NCI-H1436 (cell line): ENCODE results near the gene MAP4K1.

ENCODE experiments used
- DNase-seq: peaks from one replicate; lab custom pipeline; 2025; lab: John Stamatoyannopoulos, UW

MAP4K1 gene

GRCh38 chr19:38617764-38618589 is at the start of gene MAP4K1:
Gene MAP4K1 (minus strand): TSS chr19:38617953. CDS start chr19:38617895, 58 bp downstream.
- peak; percentile 85 for DNase-seq

- no peak for DNase-seq
These were observed 49.1 kb upstream of the MAP4K1 start for GRCh38 chr19:38666663-38667511.

GRCh38 chr19:38665950-38666662 is 48.4 kb upstream of the MAP4K1 start:
- DNase-seq: no peak

GRCh38 chr19:38665219-38665931 is 47.6 kb upstream of the MAP4K1 start:
- DNase-seq: no peak

GRCh38 chr19:38664503-38665211 is 46.9 kb upstream of the MAP4K1 start:
- DNase-seq: no peak

- no peak for DNase-seq
These were observed 46.3 kb upstream of the MAP4K1 start for GRCh38 chr19:38663957-38664502.

GRCh38 chr19:38663156-38663651 is 45.5 kb upstream of the MAP4K1 start:
- DNase-seq: no peak

- no peak for DNase-seq
These were observed 44.9 kb upstream of the MAP4K1 start for GRCh38 chr19:38662537-38663155.

GRCh38 chr19:38661996-38662395 is 44.2 kb upstream of the MAP4K1 start:
- no peak for DNase-seq

- DNase-seq: no peak
These were observed 43.4 kb upstream of the MAP4K1 start for GRCh38 chr19:38661136-38661535.

GRCh38 chr19:38660724-38661123 is 43.0 kb upstream of the MAP4K1 start:
- no peak for DNase-seq

- DNase-seq: no peak
These were observed 40.9 kb upstream of the MAP4K1 start for GRCh38 chr19:38658462-38659306.

GRCh38 chr19:38657633-38658222 is 40.0 kb upstream of the MAP4K1 start:
- no peak for DNase-seq

GRCh38 chr19:38656171-38656981 is 38.6 kb upstream of the MAP4K1 start:
- no peak for DNase-seq

GRCh38 chr19:38655148-38655824 is 37.5 kb upstream of the MAP4K1 start:
- DNase-seq: no peak

- DNase-seq: no peak
These were observed 36.9 kb upstream of the MAP4K1 start for GRCh38 chr19:38654628-38655055.

GRCh38 chr19:38653028-38653571 is 35.3 kb upstream of the MAP4K1 start:
- DNase-seq: no peak
